Progenitor cell of endocrine pancreas (in vitro differentiated cells): ENCODE results near the gene LOXHD1. TPM values are rescaled to one million over a fixed set of nuclear protein-coding genes. Genes with fewer than 3 reads are reported as not detected.

ENCODE experiments used
- DNase-seq: peaks from one replicate; pipeline ENCODE4 v3.0.0; 2021; ENCODE audit warnings: low spot score; ENCODE audit not compliant: unreplicated experiment
- H3K27ac Mint-ChIP-seq: 2 replicates; pipeline ENCODE4 v1.8.0; 2021; ENCODE audit warnings: mild to moderate bottlenecking, moderate library complexity, mixed read lengths
- H3K27me3 Mint-ChIP-seq: 2 replicates; pipeline ENCODE4 v1.8.0; 2021; ENCODE audit warnings: mixed read lengths
- H3K36me3 Mint-ChIP-seq: 2 replicates; pipeline ENCODE4 v1.8.0; 2022; ENCODE audit warnings: mixed read lengths; ENCODE audit not compliant: insufficient read depth
- H3K4me1 Mint-ChIP-seq: 2 replicates; pipeline ENCODE4 v1.8.0; 2021; ENCODE audit warnings: low read depth, mixed read lengths
- H3K4me3 Mint-ChIP-seq: 2 replicates; pipeline ENCODE4 v1.8.0; 2021; ENCODE audit warnings: low read depth, mild to moderate bottlenecking, moderate library complexity, mixed read lengths
- H3K9me3 Mint-ChIP-seq: 2 replicates; pipeline ENCODE4 v1.8.0; 2021; ENCODE audit warnings: low read depth, mixed read lengths
- CTCF ChIP-seq: fragments of 200-600 bp; sonication (generic); IDR thresholded peaks from one replicate; pipeline ENCODE4 v1.5.0; 2021; ENCODE audit warnings: antibody characterized with exemption, mild to moderate bottlenecking; ENCODE audit not compliant: unreplicated experiment
- long read RNA-seq: library from polyadenylated mRNA; unstranded; transcript quantifications from one replicate; pipeline ENCODE4 v2.0.0, GENCODE V29; 2020
- total RNA-seq: library from RNA; stranded (reverse); gene quantifications from 2 replicates; pipeline ENCODE4 v1.2.1, GENCODE V29; 2021

Gene LOXHD1
- total RNA-seq, result 0.33 and 0.36 TPM in 2 replicates
- long read RNA-seq, result 0 reads

GRCh38 chr18:46657115-46657955 is at the start of gene LOXHD1:
Gene LOXHD1, minus strand, starts transcription at chr18:46657220. Its CDS starts 187 bp downstream, at chr18:46657033.
- Mint-ChIP-seq H3K36me3 (no peaks in the 10 kb centered on the region), H3K27me3 (peaks cover 18% of the 10 kb centered on the region), H3K4me3 (no peak within 1 kb of the TSS), H3K27ac (peak within 1 kb of the TSS; percentile 22), H3K4me1 (no peaks in the 10 kb centered on the region), H3K9me3 (no peaks in the 10 kb centered on the region)
- DNase-seq, result no peak
- no peak for TF ChIP-seq CTCF

GRCh38 chr18:46705521-46705920 is 48.5 kb upstream of the LOXHD1 start:
- no peak overlapping the region for H3K4me3 Mint-ChIP-seq
- no peak for DNase-seq
- H3K9me3 Mint-ChIP-seq, result no peaks in the 10 kb centered on the region
- no peaks in the 10 kb centered on the region for H3K36me3 Mint-ChIP-seq
- peaks cover 10% of the 10 kb centered on the region for H3K4me1 Mint-ChIP-seq
- no peaks in the 10 kb centered on the region for H3K27me3 Mint-ChIP-seq
- H3K27ac Mint-ChIP-seq, result no peak overlapping the region
- no peak for TF ChIP-seq CTCF

- no peaks in the 10 kb centered on the region for H3K27me3 Mint-ChIP-seq
- TF ChIP-seq CTCF, result no peak
- H3K4me1 Mint-ChIP-seq, result peaks cover 10% of the 10 kb centered on the region
- H3K36me3 Mint-ChIP-seq, result no peaks in the 10 kb centered on the region
- DNase-seq, result no peak
- no peak overlapping the region for H3K4me3 Mint-ChIP-seq
- H3K27ac Mint-ChIP-seq, result no peak overlapping the region
- H3K9me3 Mint-ChIP-seq, result no peaks in the 10 kb centered on the region
Measured at GRCh38 chr18:46704816-46705215, 47.8 kb upstream of the LOXHD1 start.

- Mint-ChIP-seq H3K9me3 (no peaks in the 10 kb centered on the region), H3K27ac (no peak overlapping the region), H3K4me1 (peaks cover 10% of the 10 kb centered on the region), H3K4me3 (no peak overlapping the region), H3K27me3 (no peaks in the 10 kb centered on the region), H3K36me3 (no peaks in the 10 kb centered on the region)
- DNase-seq, result no peak
- TF ChIP-seq CTCF, result no peak
Measured at GRCh38 chr18:46704189-46704588, 47.2 kb upstream of the LOXHD1 start.

- Mint-ChIP-seq H3K27ac (no peak overlapping the region), H3K36me3 (no peaks in the 10 kb centered on the region), H3K4me1 (peaks cover 10% of the 10 kb centered on the region), H3K9me3 (peaks cover 8% of the 10 kb centered on the region), H3K27me3 (no peaks in the 10 kb centered on the region), H3K4me3 (no peak overlapping the region)
- no peak for TF ChIP-seq CTCF
- DNase-seq, result no peak
Measured at GRCh38 chr18:46702471-46702870, 45.5 kb upstream of the LOXHD1 start.
